ENCODE data around the gene FARP1. TPM values are rescaled to one million over a fixed set of nuclear protein-coding genes. Genes with fewer than 3 reads are reported as not detected.
"Not testable (repeated sequence)": the region's sequence is repeated elsewhere in the genome, so short reads cannot be mapped to it uniquely, and the experiment has no call there.

The FARP1 gene
- total RNA-seq, 2 donors from 2014 or later = 89.5 to 93.6 TPM

DNA sequence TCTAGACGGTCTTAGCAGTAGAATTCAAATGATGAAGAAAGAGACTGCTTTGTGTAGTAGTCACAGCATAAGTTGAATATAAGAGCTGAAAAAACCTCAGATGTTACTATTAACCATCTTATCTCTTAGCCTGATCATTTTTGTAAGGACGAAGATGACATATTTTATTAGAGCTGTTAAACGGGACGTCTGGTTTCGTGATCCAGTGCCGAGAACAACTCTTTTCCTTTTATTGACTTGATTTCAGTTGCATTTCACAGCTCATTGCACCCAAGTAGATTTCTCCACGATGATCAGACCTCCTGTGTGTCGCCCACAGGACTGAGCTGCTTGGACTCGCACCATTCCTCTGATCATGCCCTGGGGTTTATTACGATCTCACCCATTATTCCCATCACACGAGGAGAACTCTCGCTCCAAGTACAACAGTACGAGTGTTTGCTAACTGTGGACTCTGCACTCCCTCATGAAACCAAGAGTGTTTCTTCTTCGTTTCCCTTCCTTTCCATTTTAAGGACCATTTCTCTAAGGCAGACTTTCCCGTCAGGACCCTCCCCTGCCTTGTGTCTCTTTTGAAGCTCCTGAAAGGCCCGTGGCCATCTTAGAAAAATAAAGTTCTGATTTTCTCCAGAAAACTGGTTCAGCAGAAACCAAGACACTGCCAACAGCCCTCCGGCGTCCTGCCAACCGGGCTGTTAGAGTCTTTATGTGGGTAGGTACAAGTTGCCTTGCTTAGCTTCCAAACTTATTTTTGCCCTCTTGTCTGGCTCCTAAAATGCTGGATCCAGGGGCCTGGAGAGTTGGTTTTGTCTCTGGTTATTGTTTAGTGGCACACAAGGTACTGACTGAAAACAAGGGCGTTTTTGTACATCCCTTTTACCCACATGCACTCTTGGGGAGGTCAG is 82.4 kb downstream of the FARP1 start:
- no peaks in the 10 kb centered on the region for H3K27me3 ChIP-seq
- peaks cover 53% of the 10 kb centered on the region for H3K4me1 ChIP-seq
- H3K9me3 ChIP-seq = no peaks in the 10 kb centered on the region
- H3K36me3 ChIP-seq (replicated peaks in 1 of 2; ENCODE audit: insufficient read depth in 1 of 2, low read depth in 2 of 2) = no peaks in the 10 kb centered on the region
- TF ChIP-seq POLR2A (IDR thresholded peaks at IDR 0.05) = no peak
- TF ChIP-seq, protein P1, sequence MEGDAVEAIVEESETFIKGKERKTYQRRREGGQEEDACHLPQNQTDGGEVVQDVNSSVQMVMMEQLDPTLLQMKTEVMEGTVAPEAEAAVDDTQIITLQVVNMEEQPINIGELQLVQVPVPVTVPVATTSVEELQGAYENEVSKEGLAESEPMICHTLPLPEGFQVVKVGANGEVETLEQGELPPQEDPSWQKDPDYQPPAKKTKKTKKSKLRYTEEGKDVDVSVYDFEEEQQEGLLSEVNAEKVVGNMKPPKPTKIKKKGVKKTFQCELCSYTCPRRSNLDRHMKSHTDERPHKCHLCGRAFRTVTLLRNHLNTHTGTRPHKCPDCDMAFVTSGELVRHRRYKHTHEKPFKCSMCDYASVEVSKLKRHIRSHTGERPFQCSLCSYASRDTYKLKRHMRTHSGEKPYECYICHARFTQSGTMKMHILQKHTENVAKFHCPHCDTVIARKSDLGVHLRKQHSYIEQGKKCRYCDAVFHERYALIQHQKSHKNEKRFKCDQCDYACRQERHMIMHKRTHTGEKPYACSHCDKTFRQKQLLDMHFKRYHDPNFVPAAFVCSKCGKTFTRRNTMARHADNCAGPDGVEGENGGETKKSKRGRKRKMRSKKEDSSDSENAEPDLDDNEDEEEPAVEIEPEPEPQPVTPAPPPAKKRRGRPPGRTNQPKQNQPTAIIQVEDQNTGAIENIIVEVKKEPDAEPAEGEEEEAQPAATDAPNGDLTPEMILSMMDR (IDR thresholded peaks at IDR 0.05) = no peak
- intact Hi-C loops (cut with DNase I) = loop anchor here (10.0 kb wide), 1 partner anchor 50 kb away; no protein-coding TSS in a partner anchor
- peak overlapping the region in 3 of 4 donors; percentile 1 to 84 (median 31) for H3K27ac ChIP-seq
- DNase-seq (no peak), ATAC-seq (no peak)
- 85 to 91% methylated on average over 20 of the region's 20 CpGs for WGBS, 2 donors
- no peak overlapping the region for H3K4me3 ChIP-seq

DNA sequence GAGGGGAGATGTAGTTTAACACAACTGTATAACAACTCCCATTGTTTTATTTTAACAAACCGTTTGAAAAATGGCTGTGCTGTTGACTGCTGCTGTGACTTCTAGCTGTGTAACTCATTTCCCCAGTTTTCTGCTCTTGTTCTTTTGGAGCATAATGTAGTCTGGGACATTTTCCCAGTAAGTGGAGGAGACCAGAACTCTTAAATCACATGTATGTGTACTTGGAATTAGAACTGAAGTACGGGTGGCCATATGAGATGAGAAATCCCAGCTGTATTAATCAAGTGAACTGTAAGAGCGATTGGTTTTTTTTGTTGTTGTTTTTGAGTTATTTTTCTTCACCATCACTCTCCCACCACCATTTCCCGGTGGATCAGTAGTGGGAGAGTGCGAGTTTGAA is 83.6 kb downstream of the FARP1 start:
- 79 to 93% methylated on average over 5 of the region's 5 CpGs for WGBS, 2 donors
- Histone ChIP-seq H3K4me3 (no peak overlapping the region), H3K36me3 (replicated peaks in 1 of 2; ENCODE audit: insufficient read depth in 1 of 2, low read depth in 2 of 2) (no peaks in the 10 kb centered on the region), H3K4me1 (peaks cover 41% of the 10 kb centered on the region), H3K27me3 (no peaks in the 10 kb centered on the region), H3K27ac (no peak overlapping the region), H3K9me3 (no peaks in the 10 kb centered on the region)
- TF ChIP-seq POLR2A (IDR thresholded peaks at IDR 0.05) = no peak
- TF ChIP-seq, protein P1 (IDR thresholded peaks at IDR 0.05) = no peak
- DNase-seq (no peak), ATAC-seq (no peak)
- intact Hi-C loops (cut with DNase I) = loop anchor here (10.0 kb wide), 1 partner anchor 48 kb away; no protein-coding TSS in a partner anchor

DNA sequence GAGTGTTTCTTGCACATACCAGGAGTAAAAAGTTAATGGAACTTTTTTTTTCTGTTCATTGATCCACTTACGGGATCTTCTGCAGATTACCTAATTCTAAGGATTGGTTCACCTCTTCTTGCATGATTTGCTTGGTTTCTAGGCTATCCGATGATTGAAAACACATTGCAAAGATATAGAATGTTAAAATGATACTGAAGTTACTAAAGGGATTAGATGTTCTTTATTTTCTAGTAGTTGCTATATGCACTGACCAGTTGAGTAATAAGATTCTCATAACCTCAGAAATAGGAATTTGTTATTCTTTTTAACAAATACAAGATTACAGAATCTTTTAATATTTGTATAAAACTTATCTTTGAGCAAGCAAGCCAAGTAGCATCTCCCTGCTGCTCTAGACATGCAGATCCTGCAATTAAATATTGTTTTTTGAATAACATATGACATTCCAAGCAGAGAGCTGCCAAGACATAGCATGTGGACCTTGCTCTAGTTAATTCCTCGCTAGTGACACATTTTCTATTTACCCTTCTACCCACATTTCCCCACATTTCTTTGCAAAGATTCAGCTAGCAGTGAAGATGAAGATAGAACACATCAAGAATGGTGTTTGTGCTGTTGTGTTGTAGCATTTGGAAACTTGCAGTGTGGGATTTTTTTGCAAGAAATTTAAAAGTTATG is 85.9 kb downstream of the FARP1 start:
- Histone ChIP-seq H3K36me3 (replicated peaks in 1 of 2; ENCODE audit: insufficient read depth in 1 of 2, low read depth in 2 of 2) (no peaks in the 10 kb centered on the region), H3K4me1 (peaks cover 29% of the 10 kb centered on the region), H3K27me3 (no peaks in the 10 kb centered on the region), H3K27ac (no peak overlapping the region), H3K4me3 (no peak overlapping the region), H3K9me3 (no peaks in the 10 kb centered on the region)
- no peak for TF ChIP-seq POLR2A (IDR thresholded peaks at IDR 0.05)
- TF ChIP-seq, protein P1 (IDR thresholded peaks at IDR 0.05) = no peak
- no peak for DNase-seq
- ATAC-seq = no peak
- WGBS, 2 donors = 61 to 65% methylated on average over 3 of the region's 3 CpGs
- intact Hi-C loops (cut with DNase I) = loop anchor here (10.0 kb wide), 1 partner anchor 46 kb away; no protein-coding TSS in a partner anchor

DNA sequence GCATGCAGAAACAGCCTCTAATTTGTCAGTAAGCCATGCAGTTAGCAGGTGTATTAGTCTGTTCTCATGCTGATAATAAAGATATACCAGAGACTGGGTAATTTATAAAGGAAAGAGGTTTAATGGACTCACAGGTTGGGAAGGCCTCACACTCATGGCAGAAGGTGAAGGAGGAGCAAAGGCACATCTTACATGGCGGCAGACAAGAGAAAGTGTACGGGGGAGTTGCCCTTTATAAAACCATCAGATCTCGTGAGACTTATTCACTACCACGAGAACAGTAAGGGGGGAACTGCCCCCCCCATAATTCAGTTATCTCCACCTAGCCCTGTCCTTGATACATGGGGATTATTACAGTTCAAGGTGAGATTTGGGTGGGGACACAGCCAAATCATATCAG is 87.9 kb downstream of the FARP1 start:
- intact Hi-C loops (cut with DNase I); ATAC-seq: not testable (repeated sequence)

DNA sequence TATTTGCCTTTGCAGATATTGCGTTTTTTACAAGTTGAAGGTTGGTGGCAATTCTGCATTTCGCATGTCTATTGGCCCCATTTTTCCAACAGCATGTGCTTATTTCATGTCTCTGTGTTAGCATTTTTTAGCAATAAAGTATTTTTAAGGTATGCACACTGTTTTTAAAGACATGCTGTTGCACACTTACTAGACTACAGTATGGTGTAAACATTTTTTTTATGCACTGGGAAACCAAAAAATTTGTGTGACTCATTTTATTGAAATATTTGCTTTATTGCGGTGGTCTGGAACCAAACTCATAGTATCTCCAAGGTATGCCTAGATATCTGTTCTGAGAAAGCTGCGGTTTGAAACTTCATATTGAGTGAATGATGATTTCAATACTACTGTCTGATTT is 89.6 kb downstream of the FARP1 start:
- no peak overlapping the region for H3K27ac ChIP-seq
- TF ChIP-seq POLR2A (IDR thresholded peaks at IDR 0.05) = no peak
- TF ChIP-seq, protein P1 (IDR thresholded peaks at IDR 0.05) = no peak
- H3K9me3 ChIP-seq = no peaks in the 10 kb centered on the region
- 96 to 97% methylated on average over 4 of the region's 4 CpGs for WGBS, 2 donors
- no peaks in the 10 kb centered on the region for H3K27me3 ChIP-seq
- no peaks in the 10 kb centered on the region for H3K36me3 ChIP-seq (replicated peaks in 1 of 2; ENCODE audit: insufficient read depth in 1 of 2, low read depth in 2 of 2)
- intact Hi-C loops (cut with DNase I) = no loop called here
- H3K4me3 ChIP-seq = no peak overlapping the region
- DNase-seq = no peak
- no peak for ATAC-seq
- H3K4me1 ChIP-seq = peaks cover 30% of the 10 kb centered on the region

More for the DNA sequence above, 87.9 kb downstream of the FARP1 start:
- H3K4me3 ChIP-seq; H3K9me3 ChIP-seq; H3K27ac ChIP-seq; DNase-seq; H3K36me3 ChIP-seq (replicated peaks in 1 of 2; ENCODE audit: insufficient read depth in 1 of 2, low read depth in 2 of 2); H3K27me3 ChIP-seq: not testable (repeated sequence)
- H3K4me1 ChIP-seq = peaks cover 30% of the 10 kb centered on the region
- 95 to 97% methylated on average over 4 of the region's 4 CpGs for WGBS, 2 donors

Measured in body of pancreas (tissue), 4 donors.